ENCODE measurements around the gene BPIFB1.

BPIFB1 gene

DNA sequence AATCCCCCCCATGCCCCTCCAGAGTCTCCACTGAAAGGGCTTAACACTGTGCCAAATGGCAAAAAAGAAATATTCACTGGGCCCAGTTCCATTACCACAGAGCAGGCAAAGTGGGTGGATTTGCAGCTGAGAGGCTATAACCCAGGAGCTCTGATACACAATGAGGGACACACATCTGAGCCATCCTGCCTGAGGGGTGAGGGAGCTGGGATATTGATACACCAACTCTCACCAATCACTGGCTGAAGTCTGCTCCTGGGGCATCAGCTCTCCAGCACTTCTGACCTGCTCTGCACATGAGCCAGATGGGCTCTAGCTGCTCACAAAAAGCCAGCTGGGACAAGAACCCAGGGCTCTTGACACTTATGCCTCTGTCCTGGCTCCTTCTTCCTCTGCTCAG, 4.9 kb downstream of the BPIFB1 start:
- no peak for DNase-seq (ENCODE audit: extremely low spot score)
- ChIA-PET POLR2A (no interaction called here), CTCF (interaction anchor here (2.0 kb wide), 1 partner anchor 25 kb away, joined by 7 read pairs; no protein-coding TSS in a partner anchor)
- TF ChIP-seq FOXA1 (IDR thresholded peaks at IDR 0.05) (no peak), TARDBP (IDR thresholded peaks at IDR 0.05) (no peak), CTBP1 (IDR thresholded peaks at IDR 0.05; ENCODE audit: borderline replicate concordance) (no peak), L3MBTL2 (conservative IDR thresholded peaks at IDR 0.05) (no peak), ELF4 (IDR thresholded peaks at IDR 0.05) (no peak), SUZ12 (IDR thresholded peaks at IDR 0.05) (no peak), LEF1 (IDR thresholded peaks at IDR 0.05; ENCODE audit: borderline replicate concordance) (no peak), HDGF (IDR thresholded peaks at IDR 0.05; ENCODE audit: borderline replicate concordance) (no peak)
- TF ChIP-seq, protein P1, sequence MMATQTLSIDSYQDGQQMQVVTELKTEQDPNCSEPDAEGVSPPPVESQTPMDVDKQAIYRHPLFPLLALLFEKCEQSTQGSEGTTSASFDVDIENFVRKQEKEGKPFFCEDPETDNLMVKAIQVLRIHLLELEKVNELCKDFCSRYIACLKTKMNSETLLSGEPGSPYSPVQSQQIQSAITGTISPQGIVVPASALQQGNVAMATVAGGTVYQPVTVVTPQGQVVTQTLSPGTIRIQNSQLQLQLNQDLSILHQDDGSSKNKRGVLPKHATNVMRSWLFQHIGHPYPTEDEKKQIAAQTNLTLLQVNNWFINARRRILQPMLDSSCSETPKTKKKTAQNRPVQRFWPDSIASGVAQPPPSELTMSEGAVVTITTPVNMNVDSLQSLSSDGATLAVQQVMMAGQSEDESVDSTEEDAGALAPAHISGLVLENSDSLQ (IDR thresholded peaks at IDR 0.05) = no peak

DNA sequence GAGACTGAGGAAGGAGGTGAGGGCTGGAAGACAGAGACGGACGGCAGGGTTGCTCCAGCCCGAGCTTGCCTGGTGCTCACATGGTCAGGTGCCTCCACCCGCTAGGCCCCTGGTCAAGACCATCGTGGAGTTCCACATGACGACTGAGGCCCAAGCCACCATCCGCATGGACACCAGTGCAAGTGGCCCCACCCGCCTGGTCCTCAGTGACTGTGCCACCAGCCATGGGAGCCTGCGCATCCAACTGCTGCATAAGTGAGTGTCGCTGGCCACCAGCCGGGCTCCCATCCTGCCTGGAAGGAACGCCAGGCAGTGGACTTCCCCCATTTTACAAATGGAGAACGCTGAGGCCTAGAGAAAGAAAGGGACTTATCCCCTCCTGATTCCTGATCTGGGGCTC, 7.8 kb downstream of the BPIFB1 start:
- ChIA-PET POLR2A (no interaction called here), CTCF (interaction anchor here (0.6 kb wide), 1 partner anchor 28 kb away, joined by 3 read pairs; no protein-coding TSS in a partner anchor)
- DNase-seq (ENCODE audit: extremely low spot score) = no peak
- TF ChIP-seq HDGF (IDR thresholded peaks at IDR 0.05; ENCODE audit: borderline replicate concordance) (no peak), BHLHE40 (IDR thresholded peaks at IDR 0.05; ENCODE audit: borderline replicate concordance) (no peak), ZNF384 (IDR thresholded peaks at IDR 0.05) (no peak), FOXA1 (IDR thresholded peaks at IDR 0.05) (no peak), SUZ12 (IDR thresholded peaks at IDR 0.05) (no peak), L3MBTL2 (conservative IDR thresholded peaks at IDR 0.05) (no peak), TARDBP (IDR thresholded peaks at IDR 0.05) (no peak), ELF4 (IDR thresholded peaks at IDR 0.05) (no peak), CTBP1 (IDR thresholded peaks at IDR 0.05; ENCODE audit: borderline replicate concordance) (no peak), LEF1 (IDR thresholded peaks at IDR 0.05; ENCODE audit: borderline replicate concordance) (no peak), FOXK2 (IDR thresholded peaks at IDR 0.05) (no peak), FOXM1 (IDR thresholded peaks at IDR 0.05; ENCODE audit: borderline replicate concordance) (no peak), NFRKB (IDR thresholded peaks at IDR 0.05) (no peak), SP1 (IDR thresholded peaks at IDR 0.05) (no peak), ARNT (IDR thresholded peaks at IDR 0.05) (no peak)
- TF ChIP-seq, protein P1 (IDR thresholded peaks at IDR 0.05) = no peak

DNA sequence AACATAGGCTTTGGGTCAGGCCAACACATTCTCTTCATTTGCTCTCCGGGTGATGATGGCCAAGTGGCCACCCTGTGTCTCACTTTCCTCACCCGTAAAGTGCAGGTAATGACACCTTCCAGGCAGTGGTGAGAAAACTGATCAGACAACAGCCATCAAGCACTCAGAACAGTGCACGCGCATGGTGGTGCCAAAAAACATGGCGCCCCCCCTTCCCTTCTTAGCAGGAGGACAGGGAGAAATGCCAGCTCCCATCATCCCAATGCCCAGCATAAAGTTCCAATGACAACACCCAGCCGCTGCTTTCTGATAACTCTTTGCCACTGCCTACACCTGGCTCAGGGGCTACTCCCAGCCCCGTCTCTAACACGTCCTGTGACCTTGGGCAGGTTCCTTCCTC, 8.4 kb downstream of the BPIFB1 start:
- no peak for TF ChIP-seq ZNF384 (IDR thresholded peaks at IDR 0.05)
- no peak for TF ChIP-seq SP1 (IDR thresholded peaks at IDR 0.05)
- no peak for DNase-seq (ENCODE audit: extremely low spot score)
- ChIA-PET CTCF (interaction anchor here (1.4 kb wide), 1 partner anchor 29 kb away, joined by 4 read pairs; no protein-coding TSS in a partner anchor), POLR2A (no interaction called here)

DNA sequence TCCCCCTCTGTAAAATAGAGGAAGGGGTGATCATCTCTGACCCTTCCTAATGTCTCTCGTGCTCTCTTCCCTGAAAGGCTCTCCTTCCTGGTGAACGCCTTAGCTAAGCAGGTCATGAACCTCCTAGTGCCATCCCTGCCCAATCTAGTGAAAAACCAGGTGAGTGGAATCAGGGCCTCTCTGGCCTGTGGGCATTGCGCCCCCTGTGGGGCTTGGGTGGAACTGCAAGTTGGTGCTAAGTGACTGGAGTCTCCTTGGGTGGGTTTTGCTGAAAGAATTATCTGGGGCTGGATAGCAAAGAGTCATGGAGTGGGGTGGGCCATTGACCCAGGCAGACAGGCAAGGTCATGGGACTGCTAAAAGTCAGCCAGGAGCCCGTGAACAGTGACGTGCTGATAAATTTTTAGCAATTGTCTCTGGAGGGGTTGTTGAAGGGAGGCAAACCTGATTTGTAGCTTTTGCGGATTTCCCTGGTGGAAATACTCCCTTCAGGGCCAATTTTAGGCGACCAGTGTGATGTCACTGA, 8.9 kb downstream of the BPIFB1 start:
- peak; percentile 75 for DNase-seq (ENCODE audit: extremely low spot score)
- ChIA-PET POLR2A (no interaction called here), CTCF (interaction anchor here (1.0 to 1.4 kb wide), 2 partner anchors 29 to 32 kb away, joined by 4 read pairs; no protein-coding TSS in a partner anchor)
- TF ChIP-seq LEF1 (IDR thresholded peaks at IDR 0.05; ENCODE audit: borderline replicate concordance) = no peak
- TF ChIP-seq SP1 (IDR thresholded peaks at IDR 0.05) = no peak
- TF ChIP-seq HDGF (IDR thresholded peaks at IDR 0.05; ENCODE audit: borderline replicate concordance) = no peak

DNA sequence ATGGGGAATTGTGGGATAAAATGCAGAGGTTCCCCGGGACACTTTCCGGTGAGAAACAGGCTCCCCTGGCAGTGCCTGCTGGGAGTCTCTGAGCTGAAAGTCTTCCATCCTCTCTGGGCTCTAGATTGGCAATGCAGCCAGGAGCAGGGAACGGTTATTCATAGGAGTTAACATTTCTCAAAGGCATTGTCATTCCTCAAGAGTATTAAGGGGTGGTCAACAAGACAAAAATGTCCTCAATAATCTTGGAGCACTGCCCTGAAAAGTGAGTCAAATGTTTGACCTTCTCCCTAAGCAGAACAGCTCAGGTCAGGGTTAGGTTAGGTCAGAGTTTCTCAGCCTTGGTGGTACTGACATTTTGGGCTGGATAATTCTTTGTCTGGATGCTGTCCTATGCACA, 13.2 kb downstream of the BPIFB1 start:
- TF ChIP-seq ARNT (IDR thresholded peaks at IDR 0.05) (no peak), LEF1 (IDR thresholded peaks at IDR 0.05; ENCODE audit: borderline replicate concordance) (no peak), CTBP1 (IDR thresholded peaks at IDR 0.05; ENCODE audit: borderline replicate concordance) (no peak), FOXA1 (IDR thresholded peaks at IDR 0.05) (no peak), SP1 (IDR thresholded peaks at IDR 0.05) (no peak), BHLHE40 (IDR thresholded peaks at IDR 0.05; ENCODE audit: borderline replicate concordance) (no peak), NFRKB (IDR thresholded peaks at IDR 0.05) (no peak), FOXM1 (IDR thresholded peaks at IDR 0.05; ENCODE audit: borderline replicate concordance) (no peak), FOXK2 (IDR thresholded peaks at IDR 0.05) (no peak), TARDBP (IDR thresholded peaks at IDR 0.05) (no peak)
- TF ChIP-seq, protein P1 (IDR thresholded peaks at IDR 0.05) = no peak
- no peak for DNase-seq (ENCODE audit: extremely low spot score)
- CTCF ChIA-PET = interaction anchor here (0.6 kb wide), 1 partner anchor 68 kb away, joined by 7 read pairs; no protein-coding TSS in a partner anchor
- POLR2A ChIA-PET = no interaction called here

DNA sequence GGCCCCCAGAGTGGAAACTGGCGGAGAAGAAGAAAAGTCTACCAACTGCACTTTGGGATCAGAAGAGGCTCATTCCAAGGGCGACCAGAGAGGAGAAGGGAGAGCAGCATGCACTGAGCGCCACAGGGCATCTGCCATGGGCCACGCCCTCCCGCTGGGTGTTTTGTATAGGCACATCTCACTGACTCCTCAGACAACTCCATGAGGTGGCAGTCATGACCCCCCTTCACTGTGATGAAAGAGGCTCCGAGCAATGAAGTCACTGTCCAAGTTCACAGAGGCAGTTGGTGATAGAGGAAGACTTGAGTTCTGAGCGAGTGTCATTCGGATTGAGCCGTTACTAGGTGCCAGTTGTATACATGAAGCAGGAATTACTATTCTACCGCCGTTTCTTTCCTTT, 15.4 kb downstream of the BPIFB1 start:
- CTCF ChIA-PET = interaction anchor here (3.8 kb wide), 1 partner anchor 36 kb away, joined by 13 read pairs; no protein-coding TSS in a partner anchor
- POLR2A ChIA-PET = no interaction called here
- TF ChIP-seq ZNF384 (IDR thresholded peaks at IDR 0.05) (no peak), FOXK2 (IDR thresholded peaks at IDR 0.05) (no peak), HDGF (IDR thresholded peaks at IDR 0.05; ENCODE audit: borderline replicate concordance) (no peak), SP1 (IDR thresholded peaks at IDR 0.05) (no peak), ELF4 (IDR thresholded peaks at IDR 0.05) (no peak), LEF1 (IDR thresholded peaks at IDR 0.05; ENCODE audit: borderline replicate concordance) (no peak), SUZ12 (IDR thresholded peaks at IDR 0.05) (no peak), BHLHE40 (IDR thresholded peaks at IDR 0.05; ENCODE audit: borderline replicate concordance) (no peak), FOXA1 (IDR thresholded peaks at IDR 0.05) (no peak), FOXM1 (IDR thresholded peaks at IDR 0.05; ENCODE audit: borderline replicate concordance) (no peak), NFRKB (IDR thresholded peaks at IDR 0.05) (no peak), TARDBP (IDR thresholded peaks at IDR 0.05) (no peak), ARNT (IDR thresholded peaks at IDR 0.05) (no peak), CTBP1 (IDR thresholded peaks at IDR 0.05; ENCODE audit: borderline replicate concordance) (no peak), L3MBTL2 (conservative IDR thresholded peaks at IDR 0.05) (no peak)
- TF ChIP-seq, protein P1 (IDR thresholded peaks at IDR 0.05) = no peak
- no peak for DNase-seq (ENCODE audit: extremely low spot score)

Measured in HEK293T (cell line).